SK-N-SH (cell line): Measurements from ENCODE around the gene LGALS3BP.

Source experiments
- CTCF ChIP-seq: fragments of 200-600 bp; sonication (generic); IDR thresholded peaks from 2 replicates; pipeline ENCODE4 v1.6.1; 2017; ENCODE audit warnings: antibody characterized with exemption, mild to moderate bottlenecking, moderate library complexity
- EP300 ChIP-seq, 2 experiments: IDR thresholded peaks; 2 replicates each; pipeline versions ENCODE4 v1.4.0 to v1.6.1; 2012; ENCODE audit warnings: borderline replicate concordance in 1 of 2, low read depth in 1 of 2, low read length in 1 of 2
- FOSL2 ChIP-seq: IDR thresholded peaks from 2 replicates; pipeline ENCODE4 v1.4.0; 2012; ENCODE audit warnings: low read depth, mild to moderate bottlenecking, moderate library complexity, borderline replicate concordance
- NRF1 ChIP-seq: IDR thresholded peaks from 2 replicates; pipeline ENCODE4 v1.6.1; 2012; ENCODE audit warnings: low read depth, mild to moderate bottlenecking, low read length
- TF ChIP-seq, protein P1 (sequence below): IDR thresholded peaks from 2 replicates; pipeline ENCODE4 v1.4.0; 2012; ENCODE audit warnings: low read depth
- TF ChIP-seq, protein P2 (sequence below): IDR thresholded peaks from 2 replicates; pipeline ENCODE4 v1.4.0; 2012; ENCODE audit warnings: low read depth, borderline replicate concordance
- TF ChIP-seq, protein P3 (sequence below): IDR thresholded peaks from 2 replicates; pipeline ENCODE4 v1.6.1; 2012; ENCODE audit warnings: mild to moderate bottlenecking, low read depth, low read length, moderate library complexity

DNA sequence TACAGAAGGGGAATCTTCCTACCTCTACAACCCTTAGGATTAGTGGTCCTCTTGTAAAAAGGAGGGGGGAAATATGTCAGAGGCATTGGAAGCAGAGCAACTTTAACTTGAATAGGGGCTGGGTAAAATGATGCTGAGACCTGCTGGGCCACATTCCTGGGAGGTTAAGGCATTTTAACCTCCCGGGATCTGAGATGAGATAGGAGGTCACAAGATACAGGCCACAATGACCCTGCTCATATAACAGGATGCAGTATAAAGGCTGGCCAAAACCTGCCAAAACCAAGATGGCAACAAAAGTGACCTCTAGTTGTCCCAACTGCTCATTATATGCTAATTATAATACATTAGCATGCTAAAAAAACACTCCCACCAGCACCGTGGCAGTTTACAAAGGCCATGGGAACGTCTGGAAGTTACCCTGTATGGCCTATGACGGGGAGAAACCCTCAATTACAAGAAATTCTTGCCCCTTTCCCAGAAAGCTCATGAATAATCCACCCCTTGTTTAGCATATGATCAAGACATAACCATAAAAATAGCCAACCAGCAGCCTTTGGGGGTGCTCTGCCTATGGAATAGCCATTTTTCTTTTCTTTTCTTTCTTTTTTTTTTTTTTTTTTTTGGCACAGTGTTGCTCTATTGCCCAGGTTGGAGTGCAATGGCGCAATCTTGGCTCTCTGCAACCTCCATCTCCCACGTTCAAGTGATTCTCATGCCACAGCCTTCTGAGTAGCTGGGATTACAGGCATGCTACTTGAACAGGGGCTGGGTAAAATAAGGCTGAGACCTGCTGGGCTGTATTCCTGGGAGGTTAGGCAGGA, 38.0 kb upstream of the LGALS3BP start:
- TF ChIP-seq, protein P1, sequence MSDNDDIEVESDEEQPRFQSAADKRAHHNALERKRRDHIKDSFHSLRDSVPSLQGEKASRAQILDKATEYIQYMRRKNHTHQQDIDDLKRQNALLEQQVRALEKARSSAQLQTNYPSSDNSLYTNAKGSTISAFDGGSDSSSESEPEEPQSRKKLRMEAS = no peak
- TF ChIP-seq FOSL2 (no peak), EP300 (IDR thresholded peaks at IDR 0.05; ENCODE audit: borderline replicate concordance in 1 of 2, low read depth in 1 of 2, low read length in 1 of 2) (no peak), CTCF (no peak), NRF1 (no peak)
- TF ChIP-seq, protein P2, sequence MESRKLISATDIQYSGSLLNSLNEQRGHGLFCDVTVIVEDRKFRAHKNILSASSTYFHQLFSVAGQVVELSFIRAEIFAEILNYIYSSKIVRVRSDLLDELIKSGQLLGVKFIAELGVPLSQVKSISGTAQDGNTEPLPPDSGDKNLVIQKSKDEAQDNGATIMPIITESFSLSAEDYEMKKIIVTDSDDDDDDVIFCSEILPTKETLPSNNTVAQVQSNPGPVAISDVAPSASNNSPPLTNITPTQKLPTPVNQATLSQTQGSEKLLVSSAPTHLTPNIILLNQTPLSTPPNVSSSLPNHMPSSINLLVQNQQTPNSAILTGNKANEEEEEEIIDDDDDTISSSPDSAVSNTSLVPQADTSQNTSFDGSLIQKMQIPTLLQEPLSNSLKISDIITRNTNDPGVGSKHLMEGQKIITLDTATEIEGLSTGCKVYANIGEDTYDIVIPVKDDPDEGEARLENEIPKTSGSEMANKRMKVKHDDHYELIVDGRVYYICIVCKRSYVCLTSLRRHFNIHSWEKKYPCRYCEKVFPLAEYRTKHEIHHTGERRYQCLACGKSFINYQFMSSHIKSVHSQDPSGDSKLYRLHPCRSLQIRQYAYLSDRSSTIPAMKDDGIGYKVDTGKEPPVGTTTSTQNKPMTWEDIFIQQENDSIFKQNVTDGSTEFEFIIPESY = no peak
- TF ChIP-seq, protein P3, sequence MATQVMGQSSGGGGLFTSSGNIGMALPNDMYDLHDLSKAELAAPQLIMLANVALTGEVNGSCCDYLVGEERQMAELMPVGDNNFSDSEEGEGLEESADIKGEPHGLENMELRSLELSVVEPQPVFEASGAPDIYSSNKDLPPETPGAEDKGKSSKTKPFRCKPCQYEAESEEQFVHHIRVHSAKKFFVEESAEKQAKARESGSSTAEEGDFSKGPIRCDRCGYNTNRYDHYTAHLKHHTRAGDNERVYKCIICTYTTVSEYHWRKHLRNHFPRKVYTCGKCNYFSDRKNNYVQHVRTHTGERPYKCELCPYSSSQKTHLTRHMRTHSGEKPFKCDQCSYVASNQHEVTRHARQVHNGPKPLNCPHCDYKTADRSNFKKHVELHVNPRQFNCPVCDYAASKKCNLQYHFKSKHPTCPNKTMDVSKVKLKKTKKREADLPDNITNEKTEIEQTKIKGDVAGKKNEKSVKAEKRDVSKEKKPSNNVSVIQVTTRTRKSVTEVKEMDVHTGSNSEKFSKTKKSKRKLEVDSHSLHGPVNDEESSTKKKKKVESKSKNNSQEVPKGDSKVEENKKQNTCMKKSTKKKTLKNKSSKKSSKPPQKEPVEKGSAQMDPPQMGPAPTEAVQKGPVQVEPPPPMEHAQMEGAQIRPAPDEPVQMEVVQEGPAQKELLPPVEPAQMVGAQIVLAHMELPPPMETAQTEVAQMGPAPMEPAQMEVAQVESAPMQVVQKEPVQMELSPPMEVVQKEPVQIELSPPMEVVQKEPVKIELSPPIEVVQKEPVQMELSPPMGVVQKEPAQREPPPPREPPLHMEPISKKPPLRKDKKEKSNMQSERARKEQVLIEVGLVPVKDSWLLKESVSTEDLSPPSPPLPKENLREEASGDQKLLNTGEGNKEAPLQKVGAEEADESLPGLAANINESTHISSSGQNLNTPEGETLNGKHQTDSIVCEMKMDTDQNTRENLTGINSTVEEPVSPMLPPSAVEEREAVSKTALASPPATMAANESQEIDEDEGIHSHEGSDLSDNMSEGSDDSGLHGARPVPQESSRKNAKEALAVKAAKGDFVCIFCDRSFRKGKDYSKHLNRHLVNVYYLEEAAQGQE = no peak
